ENCODE measurements around the gene IGFBP1.

The IGFBP1 gene

DNA sequence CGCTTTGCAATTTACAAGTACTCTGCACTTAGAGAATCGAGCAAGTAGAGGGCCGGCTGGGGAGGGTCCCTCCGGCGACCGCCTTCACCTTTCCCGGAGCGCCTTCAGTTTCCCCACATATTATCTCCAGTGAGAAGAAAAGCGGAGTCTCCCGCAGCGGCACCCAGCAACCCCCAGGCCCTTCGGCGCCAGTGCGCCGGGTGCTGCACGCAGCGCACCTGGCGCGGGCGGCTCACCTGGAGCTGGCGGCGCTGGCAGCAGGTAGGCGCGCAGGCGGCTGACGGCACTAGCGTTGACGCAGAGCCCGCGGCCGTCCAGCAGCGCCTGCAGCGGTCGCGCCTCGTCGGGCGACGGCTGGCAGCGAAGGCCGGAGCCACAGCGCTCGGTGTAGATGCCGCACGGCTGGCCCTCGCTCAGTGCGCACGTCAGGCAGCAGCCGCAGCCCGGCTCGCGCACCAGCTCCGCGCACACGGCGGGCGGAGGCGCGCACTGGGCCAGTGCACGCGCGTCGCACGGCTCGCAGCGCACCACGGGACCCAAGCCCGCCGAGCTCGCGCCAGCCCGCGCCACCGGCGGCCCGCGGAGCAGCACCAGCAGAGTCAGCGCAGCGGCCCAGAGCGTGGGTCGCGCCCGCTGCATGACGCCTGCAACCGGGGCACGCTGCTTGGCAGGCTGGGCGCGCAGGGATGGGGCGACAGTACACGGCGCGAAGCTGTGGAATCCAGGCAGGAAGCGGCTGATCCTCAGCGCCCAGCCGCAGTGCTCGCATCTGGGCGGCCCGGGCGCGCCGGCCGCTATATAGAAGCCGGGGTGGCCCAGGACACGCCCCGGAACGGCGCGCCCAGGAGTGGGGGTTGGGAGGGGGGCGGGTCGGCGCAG is 32.5 kb downstream of the IGFBP1 start, which contains the start of gene IGFBP3:
TSS of gene IGFBP3 (minus strand) at position 771 of the 879 bp plus-strand sequence. CDS start at position 639, 132 bp downstream.
- Histone ChIP-seq H3K9me2 (replicated peaks; ENCODE audit: insufficient read depth, low read length) (no peaks in the 10 kb centered on the region), H4K20me1 (ENCODE audit: low read depth, low read length) (no peaks in the 10 kb centered on the region), H3K4me3 (ENCODE audit: insufficient read depth, low read length, poor library complexity, severe bottlenecking) (no peak within 1 kb of the TSS), H3K9me3 (ENCODE audit: insufficient read depth, low read length) (no peaks in the 10 kb centered on the region), H3F3A (ENCODE audit: insufficient read depth) (no peaks in the 10 kb centered on the region), H2AFZ (ENCODE audit: low read depth, low read length, severe bottlenecking) (no peak within 1 kb of the TSS), H3K27ac (ENCODE audit: low read depth, low read length) (no peak within 1 kb of the TSS), H3K79me2 (ENCODE audit: insufficient read depth, low read length) (no peaks in the 10 kb centered on the region), H3K9ac (ENCODE audit: low read length) (no peak within 1 kb of the TSS), H3K27me3 (ENCODE audit: low read length) (no peaks in the 10 kb centered on the region), H3K4me2 (ENCODE audit: low read depth, low read length, poor library complexity, severe bottlenecking) (no peak within 1 kb of the TSS), H3K36me3 (ENCODE audit: low read length) (no peaks in the 10 kb centered on the region)
- no peak for TF ChIP-seq EZH2phosphoT487 (conservative IDR thresholded peaks at IDR 0.05; ENCODE audit: low read length)
- TF ChIP-seq, protein P1, sequence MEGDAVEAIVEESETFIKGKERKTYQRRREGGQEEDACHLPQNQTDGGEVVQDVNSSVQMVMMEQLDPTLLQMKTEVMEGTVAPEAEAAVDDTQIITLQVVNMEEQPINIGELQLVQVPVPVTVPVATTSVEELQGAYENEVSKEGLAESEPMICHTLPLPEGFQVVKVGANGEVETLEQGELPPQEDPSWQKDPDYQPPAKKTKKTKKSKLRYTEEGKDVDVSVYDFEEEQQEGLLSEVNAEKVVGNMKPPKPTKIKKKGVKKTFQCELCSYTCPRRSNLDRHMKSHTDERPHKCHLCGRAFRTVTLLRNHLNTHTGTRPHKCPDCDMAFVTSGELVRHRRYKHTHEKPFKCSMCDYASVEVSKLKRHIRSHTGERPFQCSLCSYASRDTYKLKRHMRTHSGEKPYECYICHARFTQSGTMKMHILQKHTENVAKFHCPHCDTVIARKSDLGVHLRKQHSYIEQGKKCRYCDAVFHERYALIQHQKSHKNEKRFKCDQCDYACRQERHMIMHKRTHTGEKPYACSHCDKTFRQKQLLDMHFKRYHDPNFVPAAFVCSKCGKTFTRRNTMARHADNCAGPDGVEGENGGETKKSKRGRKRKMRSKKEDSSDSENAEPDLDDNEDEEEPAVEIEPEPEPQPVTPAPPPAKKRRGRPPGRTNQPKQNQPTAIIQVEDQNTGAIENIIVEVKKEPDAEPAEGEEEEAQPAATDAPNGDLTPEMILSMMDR (IDR thresholded peaks at IDR 0.05; ENCODE audit: insufficient read depth, low read length, poor library complexity, severe bottlenecking), result no peak

GRCh38 chr7:45921381-45921698 is 33.1 kb downstream of the IGFBP1 start:
- Histone ChIP-seq H3K4me2 (ENCODE audit: low read depth, low read length, poor library complexity, severe bottlenecking) (no peak overlapping the region), H3K9ac (ENCODE audit: low read length) (no peak overlapping the region), H3K27ac (ENCODE audit: low read depth, low read length) (no peak overlapping the region), H4K20me1 (ENCODE audit: low read depth, low read length) (no peaks in the 10 kb centered on the region), H3K9me2 (replicated peaks; ENCODE audit: insufficient read depth, low read length) (no peaks in the 10 kb centered on the region), H3K4me3 (ENCODE audit: insufficient read depth, low read length, poor library complexity, severe bottlenecking) (no peak overlapping the region), H3K9me3 (ENCODE audit: insufficient read depth, low read length) (no peaks in the 10 kb centered on the region), H3K36me3 (ENCODE audit: low read length) (no peaks in the 10 kb centered on the region), H3F3A (ENCODE audit: insufficient read depth) (no peaks in the 10 kb centered on the region), H3K27me3 (ENCODE audit: low read length) (no peaks in the 10 kb centered on the region), H3K79me2 (ENCODE audit: insufficient read depth, low read length) (no peaks in the 10 kb centered on the region), H2AFZ (ENCODE audit: low read depth, low read length, severe bottlenecking) (no peak overlapping the region)
- no peak for TF ChIP-seq EZH2phosphoT487 (conservative IDR thresholded peaks at IDR 0.05; ENCODE audit: low read length)
- TF ChIP-seq, protein P1 (IDR thresholded peaks at IDR 0.05; ENCODE audit: insufficient read depth, low read length, poor library complexity, severe bottlenecking), result no peak

- Histone ChIP-seq H3K9ac (ENCODE audit: low read length) (no peak overlapping the region), H3K9me3 (ENCODE audit: insufficient read depth, low read length) (no peaks in the 10 kb centered on the region), H4K20me1 (ENCODE audit: low read depth, low read length) (no peaks in the 10 kb centered on the region), H3K27ac (ENCODE audit: low read depth, low read length) (no peak overlapping the region), H3K9me2 (replicated peaks; ENCODE audit: insufficient read depth, low read length) (no peaks in the 10 kb centered on the region), H3K4me2 (ENCODE audit: low read depth, low read length, poor library complexity, severe bottlenecking) (no peak overlapping the region), H3K27me3 (ENCODE audit: low read length) (no peaks in the 10 kb centered on the region), H3F3A (ENCODE audit: insufficient read depth) (no peaks in the 10 kb centered on the region), H3K79me2 (ENCODE audit: insufficient read depth, low read length) (no peaks in the 10 kb centered on the region), H3K4me3 (ENCODE audit: insufficient read depth, low read length, poor library complexity, severe bottlenecking) (no peak overlapping the region), H3K36me3 (ENCODE audit: low read length) (no peaks in the 10 kb centered on the region), H2AFZ (ENCODE audit: low read depth, low read length, severe bottlenecking) (no peak overlapping the region)
- TF ChIP-seq, protein P1 (IDR thresholded peaks at IDR 0.05; ENCODE audit: insufficient read depth, low read length, poor library complexity, severe bottlenecking), result peak; percentile 41
- TF ChIP-seq EZH2phosphoT487 (conservative IDR thresholded peaks at IDR 0.05; ENCODE audit: low read length), result no peak
Observed at GRCh38 chr7:45921699-45922519, 33.6 kb downstream of the IGFBP1 start.

All from SU-DHL-6 (cell line).